ENCODE data around the gene ZC3H6.

DNA sequence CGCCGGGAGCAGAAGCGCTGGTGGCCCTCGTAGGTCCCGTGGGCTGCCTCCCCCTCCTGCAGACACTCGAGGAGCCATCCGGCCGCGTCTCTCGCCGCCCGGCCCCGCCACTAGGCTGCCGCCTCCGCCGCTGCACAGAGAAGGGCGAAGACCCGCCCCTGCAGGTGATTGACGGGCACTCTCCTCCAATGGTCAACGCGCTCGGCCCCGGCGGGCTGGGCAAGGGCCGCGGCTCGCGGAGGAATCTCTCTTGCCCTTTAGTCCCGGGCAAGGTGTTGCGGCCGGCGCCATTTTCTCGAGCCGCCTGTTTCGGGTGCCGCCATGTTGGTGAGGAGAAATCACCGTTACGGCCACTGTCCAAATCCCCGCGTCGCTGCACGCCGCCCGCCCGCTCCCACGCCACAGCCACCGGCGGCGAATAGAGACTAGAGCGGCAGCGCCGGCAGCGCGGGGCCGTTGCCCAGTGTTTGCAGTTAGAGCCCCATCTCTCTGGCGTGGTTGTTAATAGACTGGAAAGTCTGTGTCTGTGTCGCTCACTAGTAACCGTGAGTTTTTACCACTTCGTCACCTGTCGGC, at the start of gene ZC3H6:
- peak; percentile 78 to 91 for TF ChIP-seq POLR2A (IDR thresholded peaks at IDR 0.05)
- TF ChIP-seq, protein P1, sequence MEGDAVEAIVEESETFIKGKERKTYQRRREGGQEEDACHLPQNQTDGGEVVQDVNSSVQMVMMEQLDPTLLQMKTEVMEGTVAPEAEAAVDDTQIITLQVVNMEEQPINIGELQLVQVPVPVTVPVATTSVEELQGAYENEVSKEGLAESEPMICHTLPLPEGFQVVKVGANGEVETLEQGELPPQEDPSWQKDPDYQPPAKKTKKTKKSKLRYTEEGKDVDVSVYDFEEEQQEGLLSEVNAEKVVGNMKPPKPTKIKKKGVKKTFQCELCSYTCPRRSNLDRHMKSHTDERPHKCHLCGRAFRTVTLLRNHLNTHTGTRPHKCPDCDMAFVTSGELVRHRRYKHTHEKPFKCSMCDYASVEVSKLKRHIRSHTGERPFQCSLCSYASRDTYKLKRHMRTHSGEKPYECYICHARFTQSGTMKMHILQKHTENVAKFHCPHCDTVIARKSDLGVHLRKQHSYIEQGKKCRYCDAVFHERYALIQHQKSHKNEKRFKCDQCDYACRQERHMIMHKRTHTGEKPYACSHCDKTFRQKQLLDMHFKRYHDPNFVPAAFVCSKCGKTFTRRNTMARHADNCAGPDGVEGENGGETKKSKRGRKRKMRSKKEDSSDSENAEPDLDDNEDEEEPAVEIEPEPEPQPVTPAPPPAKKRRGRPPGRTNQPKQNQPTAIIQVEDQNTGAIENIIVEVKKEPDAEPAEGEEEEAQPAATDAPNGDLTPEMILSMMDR (IDR thresholded peaks at IDR 0.05): no peak

All from vagina (tissue), 2 donors.